ENCODE results near the gene PRLH. TPM values are rescaled to one million over a fixed set of nuclear protein-coding genes. Genes with fewer than 3 reads are reported as not detected.

The PRLH gene
- total RNA-seq, 1 donor from 2014 or later: not detected

DNA sequence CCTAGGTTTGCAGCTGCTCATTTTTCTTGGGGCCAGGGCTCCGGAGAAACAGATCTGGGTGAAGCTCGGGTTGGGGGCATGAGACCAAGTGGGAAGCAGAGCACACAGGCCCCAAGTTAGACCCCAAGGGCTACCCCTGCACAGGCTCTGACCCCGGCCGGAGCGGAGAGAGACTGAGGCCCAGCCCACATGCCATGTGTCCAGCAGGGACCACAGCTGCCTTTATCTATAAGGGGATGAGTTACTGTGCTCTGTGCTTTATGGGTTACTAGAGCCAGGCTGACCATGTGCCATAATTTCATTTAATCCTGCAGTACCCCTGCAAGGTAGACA is 30.3 kb upstream of the PRLH start:
- DNase-seq (ENCODE audit: low read depth) (no peak), FAIRE-seq (no peak)
- Histone ChIP-seq H3K27me3 (ENCODE audit: control insufficient read depth, insufficient read depth, low read length) (no peaks in the 10 kb centered on the region), H3K4me3 (ENCODE audit: low read depth, low read length) (no peak overlapping the region), H3K36me3 (ENCODE audit: control insufficient read depth, insufficient read depth, low read length) (no peaks in the 10 kb centered on the region)
- TF ChIP-seq CTCF (IDR thresholded peaks at IDR 0.05; ENCODE audit: insufficient read depth, low read length, severe bottlenecking): no peak

DNA sequence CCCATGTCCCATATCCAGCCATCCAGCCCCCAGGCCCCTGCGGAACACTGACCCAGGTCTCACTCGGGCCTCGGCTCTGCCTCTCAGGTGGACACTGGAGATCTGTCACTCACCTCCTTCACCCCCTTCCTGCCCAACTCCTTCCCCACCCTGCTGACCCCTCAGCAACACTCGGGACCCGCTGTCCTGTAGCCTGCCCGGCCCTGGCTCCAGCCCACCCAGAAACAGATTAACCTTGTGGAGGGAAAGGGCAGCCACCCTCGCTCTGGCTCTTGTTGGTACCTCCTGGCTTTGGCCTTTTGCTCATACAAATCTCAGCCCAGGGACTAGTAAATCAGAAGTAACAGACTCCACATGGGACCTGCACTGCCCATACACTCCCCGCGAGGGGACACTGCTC is 29.8 kb upstream of the PRLH start:
- no peak overlapping the region for H3K4me3 ChIP-seq (ENCODE audit: low read depth, low read length)
- no peak for DNase-seq (ENCODE audit: low read depth)
- no peak for FAIRE-seq
- TF ChIP-seq CTCF (IDR thresholded peaks at IDR 0.05; ENCODE audit: insufficient read depth, low read length, severe bottlenecking): no peak
- H3K36me3 ChIP-seq (ENCODE audit: control insufficient read depth, insufficient read depth, low read length): no peaks in the 10 kb centered on the region
- H3K27me3 ChIP-seq (ENCODE audit: control insufficient read depth, insufficient read depth, low read length): no peaks in the 10 kb centered on the region

DNA sequence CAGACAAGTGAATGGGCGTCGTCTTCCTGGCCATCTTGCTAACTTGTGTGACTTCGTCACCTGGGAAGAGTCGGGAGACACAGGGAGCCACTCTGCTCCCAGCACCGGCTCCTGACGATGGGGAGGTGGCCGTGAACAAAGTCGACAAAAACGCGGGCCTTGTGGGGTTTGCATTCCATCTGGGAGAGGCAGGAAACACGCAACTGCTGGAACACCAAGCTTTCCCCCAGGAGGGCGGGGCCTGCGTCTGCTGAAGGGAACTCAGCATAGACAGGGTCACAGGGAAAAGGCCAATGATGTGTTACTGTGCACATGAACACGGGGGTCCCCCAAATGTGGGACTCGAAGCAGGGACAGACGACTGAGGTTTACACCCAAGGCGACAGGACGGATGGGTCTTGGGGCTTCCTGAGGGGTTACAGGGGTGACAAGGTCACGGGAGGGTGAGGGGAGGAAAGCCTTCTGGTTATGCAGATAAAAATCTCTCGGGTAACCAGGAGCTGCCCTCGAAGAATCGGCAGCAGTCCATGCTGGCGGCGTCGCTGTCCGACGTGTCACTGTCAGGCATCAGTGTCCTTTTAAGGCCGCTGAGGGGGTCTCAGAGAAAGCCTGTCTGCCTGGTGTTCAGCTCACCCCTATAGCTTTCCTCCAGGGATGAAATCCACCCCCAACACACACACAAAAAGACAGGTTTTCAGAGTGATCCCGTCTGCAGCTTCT is 28.2 kb upstream of the PRLH start:
- DNase-seq (ENCODE audit: low read depth): no peak
- H3K27me3 ChIP-seq (ENCODE audit: control insufficient read depth, insufficient read depth, low read length): no peaks in the 10 kb centered on the region
- TF ChIP-seq CTCF (IDR thresholded peaks at IDR 0.05; ENCODE audit: insufficient read depth, low read length, severe bottlenecking): no peak
- no peaks in the 10 kb centered on the region for H3K36me3 ChIP-seq (ENCODE audit: control insufficient read depth, insufficient read depth, low read length)
- no peak for FAIRE-seq
- no peak overlapping the region for H3K4me3 ChIP-seq (ENCODE audit: low read depth, low read length)

- H3K27me3 ChIP-seq (ENCODE audit: control insufficient read depth, insufficient read depth, low read length): no peaks in the 10 kb centered on the region
- no peak for FAIRE-seq
- no peak overlapping the region for H3K4me3 ChIP-seq (ENCODE audit: low read depth, low read length)
- no peak for TF ChIP-seq CTCF (IDR thresholded peaks at IDR 0.05; ENCODE audit: insufficient read depth, low read length, severe bottlenecking)
- H3K36me3 ChIP-seq (ENCODE audit: control insufficient read depth, insufficient read depth, low read length): no peaks in the 10 kb centered on the region
- DNase-seq (ENCODE audit: low read depth): no peak
Observed at GRCh38 chr2:237538901-237539300, 27.5 kb upstream of the PRLH start.

- H3K36me3 ChIP-seq (ENCODE audit: control insufficient read depth, insufficient read depth, low read length): no peaks in the 10 kb centered on the region
- FAIRE-seq (no peak), DNase-seq (ENCODE audit: low read depth) (no peak)
- TF ChIP-seq CTCF (IDR thresholded peaks at IDR 0.05; ENCODE audit: insufficient read depth, low read length, severe bottlenecking): no peak
- H3K4me3 ChIP-seq (ENCODE audit: low read depth, low read length): no peak overlapping the region
- H3K27me3 ChIP-seq (ENCODE audit: control insufficient read depth, insufficient read depth, low read length): no peaks in the 10 kb centered on the region
Observed at GRCh38 chr2:237539681-237540080, 26.7 kb upstream of the PRLH start.

- Histone ChIP-seq H3K36me3 (ENCODE audit: control insufficient read depth, insufficient read depth, low read length) (no peaks in the 10 kb centered on the region), H3K27me3 (ENCODE audit: control insufficient read depth, insufficient read depth, low read length) (no peaks in the 10 kb centered on the region), H3K4me3 (ENCODE audit: low read depth, low read length) (no peak overlapping the region)
- TF ChIP-seq CTCF (IDR thresholded peaks at IDR 0.05; ENCODE audit: insufficient read depth, low read length, severe bottlenecking): no peak
- DNase-seq (ENCODE audit: low read depth) (no peak), FAIRE-seq (no peak)
Observed at GRCh38 chr2:237540223-237540775, 26.1 kb upstream of the PRLH start.

Measured in bronchial epithelial cell (primary cell).